Measurements from ENCODE around the gene YJEFN3. TPM values are rescaled to one million over a fixed set of nuclear protein-coding genes. Genes with fewer than 3 reads are reported as not detected.

The YJEFN3 gene
- total and polyA plus RNA-seq, 2 donors (not counting 3 experiments of a cell fraction or from before 2014, with no cell fraction given): 1.9 to 2.1 TPM

GRCh38 chr19:19515642-19516519, 12.8 kb upstream of the YJEFN3 start, which contains the start of gene NDUFA13:
TSS of gene NDUFA13 (plus strand) at chr19:19516225. CDS start at chr19:19516239, 14 bp downstream.
- peak within 1 kb of the TSS; percentile 89 for H3K9ac ChIP-seq (replicated peaks; ENCODE audit: extremely low read depth, insufficient read depth, low read length)
- TF ChIP-seq POLR2AphosphoS5 (IDR thresholded peaks at IDR 0.05; ENCODE audit: insufficient read depth, low read depth, low read length): peak; percentile 99
- TF ChIP-seq GATA2 (IDR thresholded peaks at IDR 0.05; ENCODE audit: insufficient read depth, insufficient read length, low read depth, low read length): no peak
- peak in 1 of 2 donors; percentile 17 for TF ChIP-seq CTCF (IDR thresholded peaks at IDR 0.05; ENCODE audit: extremely low read depth in 1 of 2, insufficient read depth in 1 of 2, low read depth in 1 of 2, low read length in 2 of 2)
- TF ChIP-seq POLR2A (IDR thresholded peaks at IDR 0.05; ENCODE audit: low read depth, low read length): peak; percentile 91
- FAIRE-seq (peak; percentile 97), DNase-seq (ENCODE audit: low read depth, low spot score) (peak; percentile 93)
- H3K4me1 ChIP-seq (ENCODE audit: control insufficient read depth, extremely low read depth, insufficient read depth, low read length): peaks cover 11% of the 10 kb centered on the region
- POLR2A ChIA-PET: no interaction called here
- CTCF ChIA-PET: interaction anchor here (1.4 kb wide), 1 partner anchor 26 kb away, joined by 6 read pairs; no protein-coding TSS in a partner anchor
- intact Hi-C loops (cut with micrococcal nuclease) (loop anchor here (1.0 kb wide), 1 partner anchor 25 kb away; no protein-coding TSS in a partner anchor), dilution Hi-C loops (cut with MboI; ENCODE audit: extremely low pct_ligation_motif_present, low sequenced_read_pairs) (no loop called here)
- no peaks in the 10 kb centered on the region for H3K27me3 ChIP-seq (ENCODE audit: control insufficient read depth in 2 of 2, insufficient read depth in 2 of 2, low read length in 2 of 2)
- H3K27ac ChIP-seq (ENCODE audit: insufficient read depth, low read depth, low read length): peak within 1 kb of the TSS; percentile 68
- TSS peak; percentile 95 for BruUV-seq (replicated peaks)
- H3K9me3 ChIP-seq (replicated peaks; ENCODE audit: control insufficient read depth, insufficient read depth, low read length): no peaks in the 10 kb centered on the region
- H3K4me3 ChIP-seq (replicated peaks in 1 of 3; ENCODE audit: insufficient read depth in 1 of 3, low read depth in 1 of 3, low read length in 3 of 3): peak within 1 kb of the TSS; percentile 90 to 99 (median 94)
- H3K79me2 ChIP-seq (ENCODE audit: control insufficient read depth, insufficient read depth, low read length): peaks cover 24% of the 10 kb centered on the region
- no peaks in the 10 kb centered on the region for H4K20me1 ChIP-seq (replicated peaks; ENCODE audit: control insufficient read depth, extremely low read depth, insufficient read depth, low read length)
- H2AFZ ChIP-seq (ENCODE audit: low read depth, low read length): peak within 1 kb of the TSS; percentile 96
- peak within 1 kb of the TSS; percentile 90 for H3K4me2 ChIP-seq (ENCODE audit: insufficient read depth, low read length)
- H3K9me1 ChIP-seq (replicated peaks; ENCODE audit: control insufficient read depth, extremely low read depth, insufficient read depth, low read length): no peaks in the 10 kb centered on the region
- peaks cover 3 to 4% of the 10 kb centered on the region in 2 experiments for H3K36me3 ChIP-seq (ENCODE audit: control insufficient read depth in 2 of 2, extremely low read depth in 1 of 2, insufficient read depth in 2 of 2, low read length in 2 of 2)
